Islet of Langerhans (tissue), 1 donor: ENCODE measurements around the gene CCDC85B.

Source experiments
- FAIRE-seq: peaks from one replicate; lab custom pipeline; 2011; peaks lifted over from hg19 to GRCh38; lab: Jason Lieb, UNC

CCDC85B gene

DNA sequence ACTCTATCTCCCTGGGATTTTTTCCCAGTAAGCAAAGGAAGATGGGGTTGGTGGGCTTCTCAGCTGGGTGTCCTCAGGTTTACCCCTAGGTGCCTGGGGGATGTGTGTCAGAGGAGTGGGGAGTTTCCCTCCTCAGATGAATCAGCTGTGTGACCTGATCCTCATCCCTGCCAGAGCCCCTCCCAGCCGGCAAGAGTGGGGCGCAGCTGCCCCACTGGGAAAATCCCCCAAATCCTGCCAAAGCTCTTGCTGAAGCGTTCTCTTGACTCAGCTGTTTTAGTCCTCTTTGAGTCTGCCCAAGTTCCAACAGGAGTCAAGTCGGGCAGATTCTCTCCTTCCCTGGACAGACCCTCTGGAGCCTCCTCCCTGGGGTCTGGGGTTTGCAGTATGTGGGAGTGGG lies 22.4 kb downstream of the CCDC85B start:
- no peak for FAIRE-seq

DNA sequence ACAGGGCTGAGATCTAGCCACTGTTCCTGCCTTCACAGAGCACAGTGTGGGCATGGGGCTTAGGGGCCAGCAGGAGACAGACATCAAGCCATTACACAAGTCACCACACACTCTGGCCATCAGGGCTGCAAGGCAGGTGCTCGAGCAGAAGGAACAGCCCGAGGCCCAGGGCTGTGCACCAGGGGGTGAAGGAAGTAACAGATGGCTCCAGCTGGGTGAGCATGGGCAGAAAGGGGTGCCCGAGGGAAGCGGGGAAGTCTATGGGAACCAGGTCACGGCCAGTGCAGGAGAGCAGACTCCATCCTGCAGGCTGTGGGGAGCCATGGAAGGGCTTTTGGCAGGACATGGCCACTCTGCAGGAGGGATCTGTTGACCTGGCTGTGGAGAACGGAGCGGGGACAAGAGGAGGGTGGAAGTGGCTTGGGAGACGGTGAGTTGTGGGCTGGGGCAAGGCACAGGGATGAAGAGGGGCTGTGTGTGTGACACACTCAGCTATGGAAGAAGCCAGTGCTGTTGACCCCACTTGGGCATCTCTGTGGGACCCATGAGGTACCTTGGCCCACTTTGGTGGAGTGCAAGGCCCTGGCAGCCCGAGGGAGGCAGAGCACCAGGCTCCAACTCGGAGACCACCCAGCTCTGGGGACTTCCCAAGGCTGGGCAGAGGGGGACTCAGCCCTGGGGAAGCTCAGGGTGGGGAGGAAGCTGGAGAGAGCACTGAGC lies 24.8 kb downstream of the CCDC85B start:
- no peak for FAIRE-seq

DNA sequence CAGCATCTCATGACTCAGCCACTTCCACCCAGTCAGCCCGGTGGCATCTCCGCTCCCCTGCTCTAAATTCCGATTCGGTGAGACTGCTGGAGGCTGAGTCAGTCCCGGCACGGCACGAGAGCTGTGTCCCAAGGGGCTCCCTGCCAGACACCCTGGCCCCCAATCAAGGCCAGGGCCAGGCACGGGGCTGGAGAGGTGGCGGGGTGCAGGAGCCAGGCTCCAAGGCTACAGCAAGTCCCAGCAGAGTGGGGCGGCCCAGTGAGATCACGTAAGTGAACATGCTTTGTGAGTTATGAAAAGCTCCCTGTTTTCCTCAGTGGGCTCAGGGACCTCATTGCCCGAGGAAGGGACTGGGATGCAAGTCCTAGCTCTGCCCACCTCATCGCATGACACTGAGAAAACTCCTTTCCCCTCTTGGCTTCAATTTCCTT lies 25.4 kb downstream of the CCDC85B start:
- FAIRE-seq, result no peak

DNA sequence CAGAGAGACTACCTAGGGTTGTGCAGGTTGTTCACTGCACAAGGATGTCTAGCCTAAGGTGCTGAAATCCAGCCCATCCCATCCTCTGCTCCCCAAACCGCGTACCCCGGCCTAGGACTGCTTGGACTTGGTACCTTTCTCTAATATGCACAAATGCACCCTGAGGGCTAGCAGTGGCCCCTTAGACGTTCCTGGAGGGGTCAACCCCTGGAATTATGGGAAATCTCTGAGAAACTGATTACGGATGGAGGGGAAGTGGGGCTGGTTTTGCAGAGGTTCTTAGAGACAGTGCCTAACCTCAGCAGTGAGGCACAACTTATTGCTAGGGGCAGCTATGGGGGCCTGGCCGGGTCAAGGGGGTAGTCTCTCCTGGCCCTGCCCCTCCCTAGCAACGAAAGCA lies 25.9 kb downstream of the CCDC85B start:
- no peak for FAIRE-seq

DNA sequence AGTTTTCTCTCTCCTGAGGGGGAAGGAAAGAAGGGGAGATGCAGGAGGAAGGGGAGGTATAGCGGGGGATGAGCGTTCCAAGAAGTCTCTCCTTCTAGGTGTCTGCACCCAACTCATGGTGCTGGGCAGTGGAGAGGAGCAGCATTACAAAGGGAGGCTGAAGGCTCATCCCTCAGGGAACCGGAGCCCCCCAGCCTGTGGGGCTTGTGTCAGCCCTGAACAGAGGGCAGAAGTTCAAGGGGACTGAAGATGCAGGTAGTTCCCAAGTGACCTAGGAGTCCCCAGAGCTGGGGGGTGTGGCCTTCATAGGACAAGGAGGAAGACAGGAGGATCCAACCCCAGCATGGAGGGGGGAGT lies 26.6 kb downstream of the CCDC85B start:
- no peak for FAIRE-seq

DNA sequence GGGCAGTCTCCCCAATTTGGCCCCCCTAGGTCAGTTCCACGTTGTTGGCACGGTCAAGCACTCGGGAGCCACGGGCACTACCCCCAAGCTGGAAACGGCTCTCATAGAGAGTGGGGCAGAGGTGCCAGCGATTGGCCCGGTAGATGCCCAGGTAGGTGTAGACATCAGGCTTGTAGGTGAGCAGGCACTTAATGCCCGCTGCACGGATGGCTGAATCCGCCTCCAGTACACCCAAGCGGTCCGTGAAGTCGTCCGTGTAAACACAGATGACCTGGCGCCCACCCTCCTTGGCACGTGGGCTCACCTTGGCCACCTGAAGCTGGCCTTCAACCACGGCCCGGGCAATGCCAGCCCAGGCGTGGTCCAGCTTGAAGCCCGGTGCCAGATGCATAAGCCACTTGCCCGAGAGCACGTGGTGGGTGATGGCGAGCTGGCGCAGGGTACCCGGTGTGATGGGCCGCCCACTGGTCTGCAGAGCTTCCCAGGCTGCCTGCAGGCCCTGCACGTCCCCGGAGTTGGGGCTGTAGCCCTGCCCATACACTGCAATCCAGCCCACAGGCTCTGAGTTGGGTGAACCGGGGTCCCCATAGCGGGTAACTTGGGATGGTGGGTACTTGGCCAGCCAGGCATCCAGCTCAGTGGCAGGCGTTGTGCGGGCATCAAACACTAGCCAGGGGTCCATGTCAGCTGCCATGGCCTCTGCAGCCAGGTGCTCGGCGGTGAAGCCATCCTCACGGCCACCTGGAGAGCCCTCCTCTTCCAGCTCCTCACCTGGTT lies 27.1 kb downstream of the CCDC85B start:
- FAIRE-seq, result no peak

DNA sequence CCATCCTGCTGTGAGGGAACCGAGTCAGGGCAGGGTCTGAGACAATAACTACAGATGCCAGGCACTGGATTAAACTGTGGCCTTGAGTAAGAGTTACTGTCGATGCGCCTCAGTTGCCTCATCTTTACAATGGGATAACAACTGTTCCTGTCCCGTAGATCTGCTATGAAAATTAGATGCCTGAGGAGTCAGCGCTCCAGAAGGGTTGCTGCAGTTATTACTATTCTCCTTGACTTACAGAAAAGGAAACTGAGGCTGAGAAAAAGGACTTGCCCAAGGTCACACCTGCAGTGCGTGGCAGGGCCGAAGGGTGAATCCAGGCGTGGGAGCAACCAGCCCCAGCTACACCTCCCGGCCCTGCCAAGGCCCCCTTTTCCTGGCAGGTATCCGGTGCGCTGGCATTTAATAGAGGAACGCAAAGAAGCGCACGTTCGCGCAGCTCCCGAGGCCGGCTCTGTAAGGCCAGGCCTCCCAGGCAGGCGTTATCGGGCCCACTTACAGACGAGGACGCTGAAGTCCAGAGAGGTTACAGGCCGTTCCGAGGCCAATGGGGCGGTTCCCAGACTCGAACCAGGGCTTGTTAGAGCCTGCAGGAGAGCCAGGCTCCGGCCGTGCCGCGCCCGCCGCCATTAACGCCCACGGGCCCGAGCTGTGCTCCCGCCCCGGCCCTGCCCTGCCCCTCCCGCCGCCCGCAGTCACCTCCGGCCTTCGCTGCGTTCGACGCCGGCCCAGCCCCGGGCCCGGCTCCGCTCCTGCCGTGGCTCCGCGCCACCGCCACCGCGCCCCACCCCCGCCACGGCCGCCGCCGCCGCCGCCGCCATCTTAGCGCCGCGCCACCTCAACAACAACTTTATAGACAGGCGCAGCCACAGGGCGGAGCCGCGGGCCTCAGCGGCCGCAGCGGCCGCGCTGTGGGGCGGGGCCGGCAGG lies 28.0 kb downstream of the CCDC85B start, which contains the start of gene C11orf68:
C11orf68 (minus strand) TSS at position 852 of the 930 bp plus-strand sequence; CDS start at position 821, 31 bp downstream.
- FAIRE-seq, result no peak

DNA sequence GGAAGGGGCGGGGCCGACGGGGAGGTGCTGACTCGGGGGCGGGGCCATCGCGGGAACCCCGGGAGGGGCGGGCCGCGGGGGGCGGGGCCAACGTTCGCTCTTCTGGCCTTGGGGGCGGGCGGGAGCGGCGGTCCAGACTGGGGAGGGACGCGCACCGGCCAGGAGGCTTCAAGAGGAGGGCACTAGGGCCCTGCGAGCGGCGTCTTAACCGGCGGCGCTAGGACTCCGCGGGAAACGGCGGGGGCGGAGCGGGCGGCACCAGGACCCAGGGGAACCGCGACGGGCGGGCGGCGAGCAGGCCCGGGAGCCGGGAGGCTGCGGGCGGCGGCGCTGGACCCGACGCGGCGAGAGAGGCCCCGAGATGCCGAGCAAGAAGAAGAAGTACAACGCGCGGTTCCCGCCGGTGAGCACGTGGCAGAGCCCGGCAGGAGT lies 28.7 kb downstream of the CCDC85B start, which contains the start of gene DRAP1:
DRAP1 (plus strand) TSS at position 286 of the 432 bp plus-strand sequence; CDS start at position 362, 76 bp downstream.
- FAIRE-seq, result no peak

DNA sequence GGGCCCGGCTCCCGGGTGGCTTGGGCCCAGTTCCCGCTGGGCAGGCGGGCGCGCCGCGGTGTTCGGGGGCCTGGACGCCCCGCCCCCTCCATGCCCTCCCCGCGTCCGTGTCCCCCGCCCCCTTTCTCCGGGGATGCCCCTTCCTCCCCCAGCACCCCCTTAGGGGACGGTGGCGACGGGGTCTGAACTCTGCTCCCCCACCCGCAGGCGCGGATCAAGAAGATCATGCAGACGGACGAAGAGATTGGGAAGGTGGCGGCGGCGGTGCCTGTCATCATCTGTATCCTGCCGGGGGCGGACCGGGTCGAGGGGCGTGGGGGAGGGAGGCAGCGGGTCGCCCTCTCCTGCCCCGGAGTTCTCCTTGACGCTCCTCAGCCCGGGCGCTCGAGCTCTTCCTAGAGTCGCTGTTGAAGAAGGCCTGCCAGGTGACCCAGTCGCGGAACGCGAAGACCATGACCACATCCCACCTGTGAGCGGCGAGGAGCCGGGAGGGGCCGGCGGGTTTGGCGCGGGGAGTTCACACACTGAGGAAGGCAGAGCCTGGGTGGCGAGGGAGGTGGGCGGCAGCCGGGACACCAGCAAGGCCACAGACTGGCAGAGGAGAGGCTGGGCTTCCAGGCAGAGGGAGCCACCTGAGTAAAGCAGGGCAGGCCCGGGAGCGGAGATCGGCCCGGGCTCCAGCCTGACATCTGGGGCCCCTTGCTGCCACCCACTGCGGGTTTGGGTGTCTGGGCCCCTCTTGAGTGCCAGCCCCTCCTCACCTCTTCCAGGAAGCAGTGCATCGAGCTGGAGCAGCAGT lies 29.3 kb downstream of the CCDC85B start:
- FAIRE-seq, result no peak

DNA sequence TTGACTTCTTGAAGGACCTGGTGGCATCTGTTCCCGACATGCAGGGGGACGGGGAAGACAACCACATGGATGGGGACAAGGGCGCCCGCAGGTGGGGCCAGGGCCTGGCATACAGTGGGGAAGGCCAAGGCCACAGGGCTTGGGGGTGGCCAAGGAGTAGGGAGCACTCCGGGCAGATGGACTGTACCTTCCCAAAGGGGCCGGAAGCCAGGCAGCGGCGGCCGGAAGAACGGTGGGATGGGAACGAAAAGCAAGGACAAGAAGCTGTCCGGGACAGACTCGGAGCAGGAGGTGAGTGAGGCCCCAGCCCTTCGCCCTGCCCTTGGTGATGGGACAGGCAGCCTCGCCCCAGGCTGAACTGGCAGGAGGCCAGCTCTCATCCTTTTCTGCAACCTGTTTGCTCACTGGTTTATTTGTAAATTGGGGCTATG lies 29.9 kb downstream of the CCDC85B start:
- no peak for FAIRE-seq

DNA sequence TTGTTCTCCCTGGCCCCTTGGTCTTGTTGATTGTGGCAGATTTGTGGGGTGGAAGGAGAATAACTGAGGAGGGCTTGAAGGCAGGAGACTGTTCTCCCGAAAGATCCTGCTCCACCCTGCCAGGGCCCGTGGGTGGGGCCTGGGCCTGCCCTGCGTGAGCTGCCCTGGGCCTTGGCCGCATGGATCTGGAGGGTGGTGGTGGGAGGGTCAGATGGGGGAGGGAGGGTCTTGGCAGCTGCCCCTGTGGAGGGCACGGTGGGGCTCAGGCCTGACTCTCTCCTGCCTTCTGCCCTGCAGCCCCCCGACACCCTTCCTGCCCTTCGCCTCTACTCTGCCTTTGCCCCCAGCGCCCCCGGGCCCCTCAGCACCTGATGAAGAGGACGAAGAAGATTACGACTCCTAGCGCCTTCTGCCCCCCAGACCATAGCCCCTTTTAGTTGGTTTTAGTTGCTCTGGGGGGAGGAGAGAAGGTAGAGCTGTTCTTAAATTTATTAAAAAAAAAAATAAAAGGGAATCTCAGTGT lies 30.6 kb downstream of the CCDC85B start:
- no peak for FAIRE-seq

DNA sequence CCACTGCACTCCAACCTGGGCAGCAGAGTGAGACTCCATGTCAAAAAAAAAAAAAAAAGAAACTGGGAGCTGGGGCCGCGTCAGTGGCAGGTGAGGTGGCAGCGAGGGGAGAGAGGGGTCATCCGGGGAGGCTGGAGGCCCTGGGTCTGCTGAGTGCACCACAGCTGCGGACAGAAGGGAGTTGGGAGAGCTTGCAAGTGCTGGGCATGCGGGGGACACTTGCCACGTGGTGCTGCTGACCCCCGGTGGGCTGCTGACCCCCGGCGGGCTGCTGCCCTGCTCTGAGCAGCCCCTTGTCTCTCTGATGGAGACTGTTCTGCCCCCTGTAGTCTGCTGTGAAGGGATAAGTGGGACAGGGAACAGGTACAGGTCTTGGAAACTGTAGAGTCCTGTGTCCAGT lies 31.4 kb downstream of the CCDC85B start:
- FAIRE-seq, result no peak

DNA sequence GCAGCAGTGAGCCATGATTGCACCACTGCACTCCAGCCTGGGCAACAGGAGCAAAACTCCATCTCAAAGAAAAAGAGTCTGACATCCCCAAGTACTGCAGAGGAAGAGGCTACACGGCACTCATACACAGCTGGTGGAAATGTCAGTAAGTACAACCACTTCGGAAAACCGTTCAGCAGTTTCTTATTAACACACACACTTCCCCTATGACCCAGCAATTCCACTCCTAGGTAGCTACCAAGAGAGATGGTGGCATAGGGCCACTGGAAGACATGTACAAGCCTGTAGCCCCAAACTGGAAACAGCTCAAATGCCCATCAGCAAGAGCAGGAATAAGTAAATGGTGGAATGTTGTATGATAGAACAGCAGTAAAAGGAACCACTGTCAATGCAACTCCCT lies 32.1 kb downstream of the CCDC85B start:
- no peak for FAIRE-seq

DNA sequence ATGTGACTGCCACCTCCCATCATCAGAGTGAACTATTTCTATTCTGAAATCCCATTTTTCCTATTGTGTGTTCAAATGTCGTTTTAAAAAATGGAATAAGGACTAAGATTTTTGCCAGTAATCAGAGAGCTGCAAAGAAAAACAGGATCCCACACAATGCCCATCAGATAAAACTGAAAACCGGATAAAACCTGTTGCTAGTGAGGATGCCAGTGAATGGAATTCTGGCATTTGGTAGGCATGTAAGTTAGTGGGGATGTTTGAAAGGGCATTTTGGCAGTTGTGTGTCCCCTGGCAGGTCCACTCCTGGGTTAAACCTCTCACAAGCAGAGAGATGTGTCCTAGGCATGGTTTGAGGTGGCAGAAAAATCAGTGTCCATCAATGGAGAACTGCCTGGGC lies 34.9 kb downstream of the CCDC85B start:
- FAIRE-seq, result no peak

DNA sequence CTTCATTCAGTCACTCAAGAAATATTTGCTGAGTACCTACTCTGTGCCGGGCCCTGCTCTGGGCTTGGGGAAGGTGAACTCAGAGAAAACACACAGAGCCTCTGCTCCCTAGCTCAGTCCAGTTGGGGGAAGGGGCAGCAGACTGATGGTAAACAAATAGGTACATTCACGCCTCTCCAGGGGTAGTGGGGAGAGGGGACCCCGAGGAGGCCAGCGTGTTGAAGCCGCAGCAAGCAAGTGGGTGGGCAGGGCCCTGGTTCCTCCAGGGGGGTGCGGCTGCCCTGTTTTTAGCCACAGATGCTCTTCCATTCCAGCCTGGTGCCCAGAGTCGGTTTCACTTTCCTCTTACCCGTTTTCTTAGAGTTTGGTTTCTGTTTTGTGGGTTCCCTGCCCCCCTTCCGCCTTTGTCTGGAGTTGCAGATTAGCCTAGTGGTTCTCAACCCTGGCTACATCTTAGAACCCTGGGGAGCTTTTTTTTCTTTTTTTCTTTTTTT lies 37.5 kb downstream of the CCDC85B start:
- FAIRE-seq, result no peak

DNA sequence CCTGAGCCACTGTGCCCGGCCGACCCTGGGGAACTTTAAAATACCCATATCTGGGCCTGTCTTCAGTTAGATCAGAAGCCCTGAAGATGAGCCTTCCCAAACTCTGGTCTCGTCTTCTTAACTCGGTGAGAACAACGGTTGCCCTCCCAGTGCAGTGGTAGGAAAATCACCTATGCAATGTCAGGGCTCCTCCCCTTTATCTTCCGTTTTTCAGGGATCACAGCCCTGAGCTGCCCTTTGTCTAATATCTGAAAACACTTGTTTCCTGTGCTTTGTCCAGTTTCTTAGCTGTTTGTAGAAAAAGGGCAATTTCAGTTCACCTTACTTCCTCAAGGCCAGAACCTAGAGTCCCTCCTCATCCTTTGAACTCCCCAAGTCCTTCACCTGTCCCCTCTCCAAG lies 38.2 kb downstream of the CCDC85B start:
- FAIRE-seq, result no peak

DNA sequence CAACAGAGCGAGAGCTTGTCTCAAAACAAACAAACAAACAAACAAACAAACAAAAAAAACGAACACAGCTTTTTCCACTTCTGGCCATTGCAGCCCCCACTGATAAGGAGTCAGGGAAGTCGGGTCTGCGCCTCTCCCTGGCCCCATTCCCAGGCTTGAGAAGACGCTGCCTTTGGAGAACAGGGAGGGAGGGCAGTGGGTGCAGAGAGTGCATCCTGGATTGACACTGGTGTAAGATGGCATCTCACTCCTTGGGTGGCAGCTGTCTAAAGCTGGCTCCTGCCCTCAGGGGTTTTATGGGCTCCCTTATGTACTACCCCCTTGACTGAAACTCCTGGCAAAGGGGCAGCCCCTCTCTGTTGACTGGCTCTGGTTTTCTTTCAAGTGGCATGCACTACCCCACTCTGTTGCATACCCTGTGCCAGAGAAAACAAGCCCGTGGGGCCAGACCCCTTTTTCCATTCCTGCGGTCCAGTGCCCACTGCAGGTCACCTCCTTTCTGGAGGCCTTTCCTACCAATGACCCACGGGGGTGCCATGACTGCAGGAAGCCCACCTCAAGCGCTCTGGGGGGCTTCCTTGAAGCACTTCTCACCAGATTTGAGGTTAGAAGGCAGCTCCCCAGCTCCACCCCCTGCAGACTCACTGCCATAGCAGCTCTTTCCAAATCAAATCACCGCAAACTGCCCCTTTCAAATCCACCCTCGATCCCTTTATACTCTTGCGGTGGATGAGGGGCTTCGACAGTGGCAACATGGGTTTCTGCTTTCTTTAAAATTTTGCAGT lies 41.5 kb downstream of the CCDC85B start:
- no peak for FAIRE-seq

DNA sequence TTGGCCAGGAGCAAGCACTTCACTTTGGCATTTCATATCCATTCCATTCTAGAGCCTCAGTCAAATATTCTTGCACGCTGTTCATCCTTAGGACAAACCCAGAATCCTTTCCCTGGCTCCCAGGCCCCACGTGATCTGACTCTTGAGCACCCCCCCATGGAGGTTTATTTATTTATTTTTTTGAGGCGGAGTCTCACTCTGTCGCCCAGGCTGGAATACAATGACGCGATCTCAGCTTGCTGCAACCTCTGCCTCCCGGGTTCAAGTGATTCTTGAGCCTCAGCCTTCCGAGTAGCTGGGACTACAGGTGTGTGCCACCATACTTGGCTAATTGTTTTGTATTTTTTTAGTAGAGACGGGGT lies 42.1 kb downstream of the CCDC85B start:
- FAIRE-seq, result no peak

DNA sequence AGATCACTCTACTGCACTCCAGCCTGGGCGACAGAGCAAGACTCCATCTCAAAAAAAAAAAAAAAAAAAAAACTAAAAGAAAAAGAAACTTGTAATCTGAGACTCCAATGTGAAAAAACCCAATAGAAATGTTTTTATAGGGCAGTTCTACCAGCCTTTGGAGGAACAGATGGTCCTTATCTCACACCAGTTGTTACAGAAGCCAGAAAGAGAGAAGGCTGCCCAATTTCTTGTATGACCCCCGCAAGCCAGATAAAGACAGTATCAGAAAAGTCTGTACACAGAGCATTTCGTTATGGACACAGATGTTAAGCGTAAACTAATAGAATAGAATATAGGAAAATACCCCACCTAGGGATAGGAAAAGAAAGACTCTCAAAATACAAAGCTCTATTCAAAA lies 43.5 kb downstream of the CCDC85B start:
- FAIRE-seq, result no peak

DNA sequence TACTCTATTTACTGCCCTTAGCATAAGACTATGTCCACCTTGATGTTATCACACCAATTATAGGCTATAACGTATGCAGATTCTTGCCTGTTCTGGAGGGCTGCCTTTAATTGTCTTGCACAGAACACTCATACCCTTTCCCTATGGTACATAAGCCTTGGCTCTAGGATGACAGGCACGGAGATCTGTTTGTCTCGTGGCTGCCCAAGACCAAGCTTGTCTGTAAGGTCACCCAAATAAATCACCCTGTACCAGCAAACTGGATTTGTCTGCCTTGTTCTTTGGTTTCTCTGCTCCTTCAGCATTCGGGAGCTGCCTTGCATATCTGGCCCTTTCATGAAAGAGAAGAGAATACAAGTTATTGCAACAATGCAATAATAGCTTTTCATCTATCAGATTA lies 47.3 kb downstream of the CCDC85B start:
- no peak for FAIRE-seq
